ENCODE data around the gene SYNDIG1L. TPM values are rescaled to one million over a fixed set of nuclear protein-coding genes. Genes with fewer than 3 reads are reported as not detected.

SYNDIG1L gene
- total and polyA plus RNA-seq, 2 of the 4 experiments (the other 2 are of a cell fraction) = not detected

- Histone ChIP-seq H3K18ac (ENCODE audit: low read depth, low read length) (no peak overlapping the region), H4K20me1 (ENCODE audit: insufficient read depth, low read length) (no peaks in the 10 kb centered on the region), H4K91ac (ENCODE audit: insufficient read depth, low read depth, low read length) (no peak overlapping the region), H2AFZ (replicated peaks; ENCODE audit: low read length, poor library complexity) (no peak overlapping the region), H3K4me1 (ENCODE audit: control insufficient read depth, insufficient read depth, low read length) (no peaks in the 10 kb centered on the region), H3K4me3 (ENCODE audit: insufficient read depth, low read depth, low read length) (no peak overlapping the region), H3K36me3 (ENCODE audit: control insufficient read depth, insufficient read depth, low read length) (no peaks in the 10 kb centered on the region), H2BK20ac (ENCODE audit: low read depth, low read length) (no peak overlapping the region), H3K27me3 (ENCODE audit: control insufficient read depth, insufficient read depth, low read length) (peaks cover 59% of the 10 kb centered on the region), H2BK15ac (ENCODE audit: low read depth, low read length) (no peak overlapping the region), H3K9me3 (ENCODE audit: control insufficient read depth, insufficient read depth, low read length) (no peaks in the 10 kb centered on the region), H2BK5ac (ENCODE audit: low read depth, low read length, poor library complexity, severe bottlenecking) (no peak overlapping the region), H3K27ac (ENCODE audit: insufficient read depth, low read length) (no peak overlapping the region), H3K56ac (ENCODE audit: extremely low read depth, insufficient read depth, low read length) (no peak overlapping the region), H3K14ac (replicated peaks; ENCODE audit: low read depth, low read length) (no peak overlapping the region), H2AK9ac (replicated peaks; ENCODE audit: low read depth, low read length, poor library complexity) (no peak overlapping the region), H3K4ac (ENCODE audit: low read depth, low read length) (no peak overlapping the region), H2AK5ac (ENCODE audit: low read depth, low read length) (no peak overlapping the region), H3K23ac (ENCODE audit: low read depth, low read length) (no peak overlapping the region), H3K9me1 (ENCODE audit: insufficient read depth, low read length) (no peaks in the 10 kb centered on the region), H4K8ac (ENCODE audit: low read depth in 2 of 2, low read length in 2 of 2) (no peak overlapping the region), H3K9ac (ENCODE audit: low read depth, low read length) (no peak overlapping the region), H2BK120ac (ENCODE audit: low read depth, low read length) (no peak overlapping the region), H4K5ac (ENCODE audit: low read depth, low read length) (no peak overlapping the region), H3K79me1 (ENCODE audit: low read depth in 1 of 2, low read length in 2 of 2) (no peaks in the 10 kb centered on the region), H3K4me2 (ENCODE audit: low read depth, low read length) (no peak overlapping the region)
- BruUV-seq (replicated peaks) = no TSS peak
- POLR2A ChIA-PET (ENCODE audit: unreplicated experiment) = no interaction called here
- dilution Hi-C loops (cut with HindIII; ENCODE audit: low sequenced_read_pairs, unreplicated experiment) = no loop called here
- in situ Hi-C loops (cut with MboI; ENCODE audit: low sequenced_read_pairs) = no loop called here
- intact Hi-C loops (cut with micrococcal nuclease) = no loop called here
- CTCF ChIA-PET = no interaction called here
- ATAC-seq (ENCODE audit: low read depth) (no peak), DNase-seq (no peak)
- WGBS, 2 experiments (ENCODE audit: extremely low coverage in 2 of 2, insufficient read length in 1 of 2) = 75% methylated on average over 5 of the region's 17 CpGs; no CpG with 5 or more reads in 1 of the 2 experiments
- TF ChIP-seq CEBPB (IDR thresholded peaks at IDR 0.05; ENCODE audit: low read depth, low read length) (no peak), ELK1 (IDR thresholded peaks at IDR 0.05; ENCODE audit: borderline replicate concordance, low read depth, low read length) (no peak), POLR2A (IDR thresholded peaks at IDR 0.05; ENCODE audit: low read depth, low read length) (no peak), MAZ (IDR thresholded peaks at IDR 0.05; ENCODE audit: borderline replicate concordance, low read depth, low read length) (no peak), RCOR1 (IDR thresholded peaks at IDR 0.05; ENCODE audit: insufficient replicate concordance, low read length) (no peak), BHLHE40 (IDR thresholded peaks at IDR 0.05; ENCODE audit: low read depth, low read length) (no peak), RAD21 (IDR thresholded peaks at IDR 0.05; ENCODE audit: low read length) (no peak), FOS (IDR thresholded peaks at IDR 0.05; ENCODE audit: low read depth, low read length) (no peak), USF2 (IDR thresholded peaks at IDR 0.05; ENCODE audit: low read depth, low read length) (no peak), MAFK (IDR thresholded peaks at IDR 0.05; ENCODE audit: low read depth, low read length) (no peak), RFX5 (IDR thresholded peaks at IDR 0.05; ENCODE audit: low read depth, low read length) (no peak), CHD1 (IDR thresholded peaks at IDR 0.05; ENCODE audit: low read depth, low read length) (no peak), CTCF (conservative IDR thresholded peaks at IDR 0.05; ENCODE audit: low read depth, low read length) (no peak), MXI1 (IDR thresholded peaks at IDR 0.05; ENCODE audit: borderline replicate concordance, low read depth, low read length) (no peak), SMC3 (IDR thresholded peaks at IDR 0.05; ENCODE audit: low read depth, low read length) (no peak), NFE2L2 (IDR thresholded peaks at IDR 0.05; ENCODE audit: low read depth, low read length) (no peak)
Measured at GRCh38 chr14:74407021-74407800, 18.8 kb downstream of the SYNDIG1L start.
